ENCODE results near the gene RND1.

DNA sequence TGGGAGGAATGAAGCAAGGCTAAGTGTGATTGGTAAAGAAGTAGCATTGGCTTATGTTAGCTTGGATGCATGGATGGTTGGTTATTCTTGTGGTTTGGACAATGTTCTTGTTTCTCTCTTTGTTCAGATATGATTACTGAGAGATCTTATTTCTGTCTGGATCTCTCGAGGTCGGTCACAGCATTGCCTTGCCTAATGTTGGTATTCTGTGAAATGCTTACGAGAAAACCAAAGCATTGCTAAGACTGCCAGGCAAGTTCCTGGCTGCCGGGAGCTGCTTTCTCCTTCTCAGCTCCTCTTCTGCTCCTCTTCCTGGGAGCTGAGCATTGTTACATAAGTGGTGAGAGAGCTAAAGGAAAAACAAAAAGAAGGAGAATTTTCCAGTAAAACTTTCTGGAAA is 7.4 kb upstream of the RND1 start:
- TF ChIP-seq POLR2A (IDR thresholded peaks at IDR 0.05; ENCODE audit: low read depth, low read length), result no peak
- TF ChIP-seq TAF1 (IDR thresholded peaks at IDR 0.05; ENCODE audit: low read depth, low read length), result no peak
- TF ChIP-seq POU2F2 (IDR thresholded peaks at IDR 0.05; ENCODE audit: low read depth, low read length), result no peak

Measured in GM12891 (cell line).